OCI-LY3 (cell line): ENCODE results near the gene ARL4D.
"Not testable (repeated sequence)": the region's sequence is repeated elsewhere in the genome, so short reads cannot be mapped to it uniquely, and the experiment has no call there.

ENCODE experiments used
- H2AFZ ChIP-seq: fragments of 200-600, 300-600 bp; shearing (Covaris generic); 2 replicates; pipeline ENCODE4 v1.6.0; 2014; ENCODE audit warnings: antibody characterized with exemption, low read depth, low read length
- H3K27ac ChIP-seq: fragments of 200-600, 300-600 bp; sonication (generic); 2 replicates; pipeline ENCODE4 v1.5.1; 2014; ENCODE audit warnings: mild to moderate bottlenecking, low read length, moderate library complexity, mixed read lengths
- H3K27me3 ChIP-seq: fragments of 200-600, 300-600 bp; sonication (generic); 2 replicates; pipeline ENCODE4 v1.6.1; 2014; ENCODE audit warnings: low read depth, low read length, mixed read lengths
- H3K36me3 ChIP-seq: fragments of 200-600, 300-600 bp; sonication (generic); replicated peaks from 2 replicates; pipeline ENCODE3; 2014; ENCODE audit warnings: low read depth, low read length, mixed read lengths
- H3K4me1 ChIP-seq: fragments of 300-600, 200-600 bp; sonication (generic); 2 replicates; pipeline ENCODE4 v1.6.1; 2014; ENCODE audit warnings: low read length, mixed read lengths
- H3K4me2 ChIP-seq: fragments of 200-600, 300-600 bp; sonication (generic); 2 replicates; pipeline ENCODE4 v1.6.1; 2014; ENCODE audit warnings: low read length, mixed read lengths
- H3K4me3 ChIP-seq: fragments of 300-600, 200-600 bp; sonication (generic); 2 replicates; pipeline ENCODE4 v1.5.1; 2014; ENCODE audit warnings: antibody characterized with exemption, mild to moderate bottlenecking, low read length, moderate library complexity
- H3K79me2 ChIP-seq: fragments of 300-600, 200-600 bp; shearing (Covaris generic); 2 replicates; pipeline ENCODE4 v1.6.1; 2014; ENCODE audit warnings: mild to moderate bottlenecking, low read length, mixed read lengths
- H3K9ac ChIP-seq: fragments of 300-600, 200-600 bp; shearing (Covaris generic); 2 replicates; pipeline ENCODE4 v1.6.0; 2014; ENCODE audit warnings: mild to moderate bottlenecking, low read length, moderate library complexity
- H3K9me3 ChIP-seq: fragments of 200-600, 300-600 bp; shearing (Covaris generic); 2 replicates; pipeline ENCODE4 v1.6.1; 2014; ENCODE audit warnings: low read length, mixed read lengths; ENCODE audit not compliant: insufficient read depth
- H4K20me1 ChIP-seq: fragments of 200-600, 300-600 bp; sonication (generic); 2 replicates; pipeline ENCODE4 v1.6.1; 2016; ENCODE audit warnings: low read length, mixed read lengths; ENCODE audit not compliant: insufficient read depth
- CTCF ChIP-seq: fragments of 200-600, 300-600 bp; sonication (generic); IDR thresholded peaks from 2 replicates; pipeline ENCODE4 v1.5.1; 2014; ENCODE audit warnings: antibody characterized with exemption, low read length, low read depth
- EZH2phosphoT487 ChIP-seq: fragments of 200-600 bp; shearing (Covaris generic); IDR thresholded peaks from 2 replicates; pipeline ENCODE4 v1.6.1; 2018; ENCODE audit warnings: antibody characterized with exemption, mixed run types, low read depth

ARL4D gene

GRCh38 chr17:43389046-43389947 lies 9.5 kb upstream of the ARL4D start:
- peak overlapping the region; percentile 97 for H2AFZ ChIP-seq
- peak overlapping the region; percentile 78 for H3K4me3 ChIP-seq
- H3K79me2 ChIP-seq: no peaks in the 10 kb centered on the region
- no peaks in the 10 kb centered on the region for H3K36me3 ChIP-seq
- no peaks in the 10 kb centered on the region for H4K20me1 ChIP-seq
- 0 out of 2 replicates have a peak, but pooled peaks cover 3% of the 10 kb centered on the region for H3K27me3 ChIP-seq
- H3K9me3 ChIP-seq: no peaks in the 10 kb centered on the region
- TF ChIP-seq CTCF (peak; percentile 70), EZH2phosphoT487 (no peak)
- H3K27ac ChIP-seq: no peak overlapping the region
- H3K9ac ChIP-seq: peak overlapping the region; percentile 50
- peak overlapping the region; percentile 81 for H3K4me2 ChIP-seq
- H3K4me1 ChIP-seq: peaks cover 5% of the 10 kb centered on the region

GRCh38 chr17:43392397-43392796 lies 6.4 kb upstream of the ARL4D start:
- Histone ChIP-seq H2AFZ (no peak overlapping the region), H3K36me3 (no peaks in the 10 kb centered on the region), H3K9me3 (no peaks in the 10 kb centered on the region), H3K79me2 (no peaks in the 10 kb centered on the region), H3K9ac (no peak overlapping the region), H4K20me1 (no peaks in the 10 kb centered on the region), H3K4me2 (no peak overlapping the region), H3K27ac (no peak overlapping the region), H3K27me3 (no peaks in the 10 kb centered on the region), H3K4me1 (peaks cover 10% of the 10 kb centered on the region), H3K4me3 (no peak overlapping the region)
- TF ChIP-seq EZH2phosphoT487 (no peak), CTCF (no peak)

- no peaks in the 10 kb centered on the region for H4K20me1 ChIP-seq
- H3K36me3 ChIP-seq: no peaks in the 10 kb centered on the region
- H3K4me1 ChIP-seq: peaks cover 14% of the 10 kb centered on the region
- peak overlapping the region; percentile 56 for H3K4me3 ChIP-seq
- peak overlapping the region; percentile 66 for H3K4me2 ChIP-seq
- H3K27ac ChIP-seq: no peak overlapping the region
- no peaks in the 10 kb centered on the region for H3K79me2 ChIP-seq
- H3K27me3 ChIP-seq: no peaks in the 10 kb centered on the region
- no peaks in the 10 kb centered on the region for H3K9me3 ChIP-seq
- TF ChIP-seq EZH2phosphoT487: no peak
- TF ChIP-seq CTCF: peak; percentile 88
- H2AFZ ChIP-seq: peak overlapping the region; percentile 99
- peak overlapping the region; percentile 33; the same call in 1 of the 2 replicates for H3K9ac ChIP-seq
Observed at GRCh38 chr17:43393944-43394482, 4.8 kb upstream of the ARL4D start.

GRCh38 chr17:43394696-43395095 lies 4.1 kb upstream of the ARL4D start:
- H3K79me2 ChIP-seq, H3K27me3 ChIP-seq, H3K36me3 ChIP-seq, H3K9me3 ChIP-seq, H3K9ac ChIP-seq, H3K27ac ChIP-seq, H4K20me1 ChIP-seq, H3K4me3 ChIP-seq: not testable (repeated sequence)
- H2AFZ ChIP-seq: peak overlapping the region; percentile 99; the same call in 1 of the 2 replicates
- peak overlapping the region; percentile 66; the same call in 1 of the 2 replicates for H3K4me2 ChIP-seq
- peaks cover 14% of the 10 kb centered on the region for H3K4me1 ChIP-seq
